Measurements from ENCODE around the gene PARD6A.

PARD6A gene

GRCh38 chr16:67660564-67661028 lies at the start of gene PARD6A:
Gene PARD6A (plus strand): TSS chr16:67660960. CDS start chr16:67661039, 79 bp downstream.
- in situ Hi-C loops (cut with HindIII; ENCODE audit: low sequenced_read_pairs): no loop called here

DNA sequence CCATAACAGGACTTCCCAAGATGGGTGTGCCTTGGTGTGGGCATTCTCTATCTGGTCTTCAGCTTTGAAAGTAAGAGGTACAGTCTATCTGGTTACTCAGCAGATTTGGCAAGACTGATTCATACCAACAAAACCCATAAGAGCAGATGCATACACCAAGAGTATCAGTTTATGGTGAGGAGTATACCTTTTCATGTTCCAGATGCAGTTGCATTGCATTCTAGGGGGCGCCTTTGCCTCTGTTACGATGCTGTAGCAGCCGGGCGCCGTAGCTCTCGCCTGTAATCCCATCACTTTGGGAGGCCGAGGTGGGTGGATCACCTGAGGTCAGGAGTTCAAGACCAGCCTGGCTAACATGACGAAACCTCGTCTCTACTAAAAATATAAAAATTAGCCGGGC lies 47.0 kb upstream of the PARD6A start:
- in situ Hi-C loops (cut with HindIII; ENCODE audit: low sequenced_read_pairs): no loop called here

DNA sequence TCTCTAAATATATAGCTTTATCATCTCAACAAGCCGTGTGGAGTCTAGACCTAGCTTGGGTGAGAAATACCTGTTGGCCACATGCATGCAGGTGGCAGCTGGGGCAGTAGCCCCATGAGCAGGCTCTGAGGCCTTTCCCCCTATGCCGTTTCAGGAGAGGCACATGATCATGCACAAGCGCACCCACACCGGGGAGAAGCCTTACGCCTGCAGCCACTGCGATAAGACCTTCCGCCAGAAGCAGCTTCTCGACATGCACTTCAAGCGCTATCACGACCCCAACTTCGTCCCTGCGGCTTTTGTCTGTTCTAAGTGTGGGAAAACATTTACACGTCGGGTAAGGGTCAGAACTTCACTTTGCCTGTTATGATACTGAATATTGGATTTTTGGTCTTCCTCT lies 32.5 kb upstream of the PARD6A start:
- in situ Hi-C loops (cut with HindIII; ENCODE audit: low sequenced_read_pairs): no loop called here

DNA sequence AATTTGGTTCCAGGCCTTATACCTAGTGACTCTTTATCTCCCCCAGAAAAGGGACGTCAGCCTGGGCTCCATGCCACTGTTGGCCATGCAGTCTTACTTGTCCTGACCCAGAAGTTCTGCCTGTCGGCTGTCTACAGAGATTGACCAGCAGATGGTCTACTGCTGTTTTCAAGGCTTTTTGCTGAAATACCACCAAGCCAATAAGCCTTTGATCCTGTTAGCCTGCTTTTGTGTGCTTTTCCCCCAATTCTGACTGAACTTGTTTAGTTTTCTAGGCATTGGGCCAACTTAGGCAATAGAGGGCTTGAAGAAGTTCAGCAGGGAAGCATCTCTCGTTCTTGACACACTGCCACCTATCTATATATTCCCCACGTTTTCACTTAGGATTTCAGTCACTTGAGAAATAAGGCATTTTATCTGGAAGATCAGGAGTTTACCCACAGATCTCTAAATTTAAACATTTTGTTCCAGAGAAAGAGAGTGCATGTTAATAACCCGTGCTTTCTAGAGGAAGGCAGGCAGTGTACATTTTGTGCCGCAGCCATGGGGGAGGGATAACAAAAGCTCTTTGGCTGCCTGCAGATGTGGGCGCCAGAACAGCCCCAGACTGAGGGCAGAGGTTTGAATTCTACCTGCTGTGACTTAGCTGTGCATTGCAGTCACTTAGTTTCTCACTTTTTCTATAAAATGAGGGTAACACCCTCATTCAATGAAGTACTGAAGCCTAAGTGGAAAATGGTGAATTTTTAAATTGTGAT lies 28.2 kb upstream of the PARD6A start:
- in situ Hi-C loops (cut with HindIII; ENCODE audit: low sequenced_read_pairs): no loop called here

DNA sequence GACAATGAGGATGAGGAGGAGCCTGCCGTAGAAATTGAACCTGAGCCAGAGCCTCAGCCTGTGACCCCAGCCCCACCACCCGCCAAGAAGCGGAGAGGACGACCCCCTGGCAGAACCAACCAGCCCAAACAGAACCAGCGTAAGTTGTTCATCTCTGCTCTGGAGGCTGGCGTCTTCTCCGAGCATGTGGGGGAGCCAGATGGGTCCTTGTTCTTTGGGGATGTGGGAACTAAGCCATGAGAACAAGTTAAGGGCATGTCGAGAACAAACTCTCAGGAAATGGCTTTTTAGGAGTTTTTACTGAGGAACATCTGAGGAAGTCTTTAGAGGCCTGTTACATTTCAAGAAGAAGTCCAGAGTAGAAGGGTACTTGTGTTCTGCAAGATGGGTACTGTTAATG lies 24.0 kb upstream of the PARD6A start:
- in situ Hi-C loops (cut with HindIII; ENCODE audit: low sequenced_read_pairs): no loop called here

- in situ Hi-C loops (cut with HindIII; ENCODE audit: low sequenced_read_pairs): no loop called here
These were observed 23.1 kb upstream of the PARD6A start for GRCh38 chr16:67637625-67638024.

- in situ Hi-C loops (cut with HindIII; ENCODE audit: low sequenced_read_pairs): no loop called here
These were observed 18.7 kb upstream of the PARD6A start for GRCh38 chr16:67641779-67642708.

DNA sequence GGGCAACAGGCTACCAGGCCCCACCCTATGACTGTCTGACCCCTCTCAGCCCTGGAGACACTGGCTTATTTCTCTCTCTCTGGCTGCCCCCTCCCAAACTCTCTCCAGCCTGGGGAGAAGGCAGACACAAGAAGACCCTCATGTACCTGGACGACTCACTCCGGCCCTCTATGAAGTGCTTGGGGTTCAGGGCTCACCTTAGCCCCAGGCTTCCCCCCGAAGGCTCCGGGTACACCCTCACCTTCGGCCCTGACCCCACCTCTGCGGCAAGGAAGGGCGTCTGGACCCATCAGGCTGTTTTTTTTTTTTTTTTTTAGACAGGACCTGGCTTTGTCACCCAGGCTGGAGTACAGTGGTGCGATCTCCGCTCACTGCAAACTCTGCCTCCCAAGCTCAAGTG lies 16.7 kb upstream of the PARD6A start:
- in situ Hi-C loops (cut with HindIII; ENCODE audit: low sequenced_read_pairs): no loop called here

DNA sequence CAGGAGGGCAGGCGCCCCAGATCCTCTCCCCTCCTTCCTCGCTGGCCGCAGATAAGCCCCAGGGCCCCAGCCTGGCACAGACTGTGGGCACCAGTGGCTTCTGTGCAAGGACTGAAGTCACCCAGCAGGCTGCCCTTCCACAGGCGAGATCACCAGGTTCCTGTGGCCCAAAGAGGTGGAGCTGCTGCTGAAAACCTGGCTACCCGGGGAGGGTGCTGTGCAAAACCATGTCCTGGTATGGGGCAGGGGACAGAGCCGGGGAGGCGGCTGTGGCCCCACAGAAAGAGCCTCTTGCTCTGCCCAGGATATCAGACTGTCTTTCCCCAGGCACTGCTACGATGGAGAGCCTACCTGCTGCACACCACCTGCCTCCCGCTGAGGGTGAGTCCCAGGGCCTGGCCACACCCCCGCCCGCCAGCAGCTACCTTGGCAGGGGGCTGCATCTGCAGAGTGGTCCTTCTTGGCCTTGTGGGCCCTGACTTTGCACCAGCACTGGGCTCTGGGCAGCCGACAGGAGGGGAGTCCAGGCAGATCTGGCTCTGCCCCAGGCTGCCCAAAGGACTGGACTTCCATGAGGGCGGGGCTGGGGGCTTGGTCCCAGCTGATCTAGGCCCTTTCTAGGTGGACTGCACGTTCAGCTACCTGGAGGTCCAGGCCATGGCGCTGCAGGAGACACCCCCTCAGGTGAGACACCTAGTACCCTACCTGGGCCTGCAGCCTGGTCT lies 15.2 kb upstream of the PARD6A start:
- in situ Hi-C loops (cut with HindIII; ENCODE audit: low sequenced_read_pairs): no loop called here

DNA sequence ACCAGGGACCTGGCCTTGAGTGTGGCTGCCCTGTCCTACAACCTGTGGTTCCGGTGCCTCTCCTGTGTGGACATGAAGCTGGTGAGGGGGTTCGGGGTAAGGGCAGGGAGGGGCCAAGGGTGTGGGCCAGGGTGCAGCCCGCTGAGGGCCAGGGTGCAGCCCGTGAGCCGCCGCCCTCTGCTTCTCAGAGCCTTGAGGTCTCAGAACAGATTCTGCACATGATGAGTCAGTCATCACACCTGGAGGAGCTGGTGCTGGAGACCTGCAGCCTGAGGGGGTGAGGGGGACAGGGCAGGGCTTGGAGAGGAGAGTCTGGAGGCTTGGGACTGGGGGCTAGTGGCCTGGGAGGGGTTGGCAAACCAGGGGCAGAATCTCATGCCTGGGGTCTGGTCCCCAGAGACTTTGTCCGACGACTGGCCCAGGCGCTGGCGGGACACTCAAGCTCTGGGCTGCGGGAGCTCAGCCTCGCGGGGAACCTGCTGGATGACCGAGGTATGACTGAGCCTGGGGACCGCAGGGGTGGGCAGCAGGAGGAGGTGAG lies 13.6 kb upstream of the PARD6A start:
- in situ Hi-C loops (cut with HindIII; ENCODE audit: low sequenced_read_pairs): no loop called here

GRCh38 chr16:67647681-67648080 lies 13.1 kb upstream of the PARD6A start:
- in situ Hi-C loops (cut with HindIII; ENCODE audit: low sequenced_read_pairs): no loop called here

GRCh38 chr16:67648088-67648763 lies 12.5 kb upstream of the PARD6A start:
- in situ Hi-C loops (cut with HindIII; ENCODE audit: low sequenced_read_pairs): no loop called here

GRCh38 chr16:67648764-67649407 lies 11.9 kb upstream of the PARD6A start:
- in situ Hi-C loops (cut with HindIII; ENCODE audit: low sequenced_read_pairs): no loop called here

DNA sequence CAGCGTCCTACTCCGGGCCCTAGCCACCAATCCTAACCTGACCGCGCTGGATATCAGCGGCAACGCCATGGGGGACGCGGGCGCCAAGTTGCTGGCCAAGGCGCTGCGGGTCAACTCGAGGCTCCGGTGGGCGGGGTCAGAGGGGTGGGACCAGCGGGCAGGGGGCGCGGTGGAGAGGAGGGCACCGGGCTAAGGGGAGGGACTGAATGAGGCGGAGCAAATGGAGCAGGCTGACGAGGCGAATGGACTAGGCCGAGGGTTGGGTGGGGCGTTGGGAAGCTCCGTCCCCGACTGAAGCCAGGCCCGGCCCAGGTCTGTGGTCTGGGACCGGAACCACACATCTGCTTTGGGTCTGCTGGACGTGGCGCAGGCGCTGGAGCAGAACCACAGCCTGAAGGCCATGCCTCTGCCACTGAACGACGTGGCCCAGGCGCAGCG lies 11.2 kb upstream of the PARD6A start:
- in situ Hi-C loops (cut with HindIII; ENCODE audit: low sequenced_read_pairs): no loop called here

DNA sequence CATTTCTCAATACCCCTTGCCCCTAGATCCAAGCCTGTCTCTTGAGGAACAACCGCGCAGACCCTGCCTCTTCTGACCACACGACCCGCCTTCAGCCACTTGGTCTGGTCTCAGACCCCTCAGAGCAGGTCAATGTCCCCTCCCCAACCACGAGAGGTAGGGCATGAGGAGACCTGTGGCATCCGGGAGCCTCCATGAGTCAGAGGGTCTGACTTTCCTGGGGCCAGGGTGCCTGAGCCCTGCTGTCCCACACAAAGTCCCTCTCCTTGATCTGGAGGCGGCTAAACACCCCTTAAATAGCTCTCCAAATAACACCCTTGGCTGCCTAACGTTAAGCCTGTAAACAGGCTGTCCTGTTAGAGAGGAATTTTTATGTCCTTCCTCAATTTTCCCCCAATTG lies 10.7 kb upstream of the PARD6A start:
- in situ Hi-C loops (cut with HindIII; ENCODE audit: low sequenced_read_pairs): no loop called here

DNA sequence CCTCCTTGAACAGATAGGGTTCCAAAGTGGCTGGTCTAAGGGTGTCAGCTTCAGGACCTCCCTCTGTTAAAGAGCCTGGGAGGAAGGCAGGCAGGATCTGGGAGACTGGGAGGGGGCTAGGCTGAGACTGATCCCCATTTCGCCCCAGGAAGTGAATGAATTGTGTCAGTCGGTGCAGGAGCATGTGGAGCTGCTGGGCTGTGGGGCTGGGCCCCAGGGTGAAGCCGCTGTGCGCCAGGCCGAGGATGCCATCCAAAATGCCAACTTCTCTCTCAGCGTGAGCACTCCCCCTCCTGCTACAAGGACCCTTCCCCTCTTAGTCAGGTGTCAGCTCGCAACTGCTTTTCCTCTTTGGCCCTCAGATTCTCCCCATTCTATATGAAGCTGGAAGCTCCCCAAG lies 9.7 kb upstream of the PARD6A start:
- in situ Hi-C loops (cut with HindIII; ENCODE audit: low sequenced_read_pairs): no loop called here

DNA sequence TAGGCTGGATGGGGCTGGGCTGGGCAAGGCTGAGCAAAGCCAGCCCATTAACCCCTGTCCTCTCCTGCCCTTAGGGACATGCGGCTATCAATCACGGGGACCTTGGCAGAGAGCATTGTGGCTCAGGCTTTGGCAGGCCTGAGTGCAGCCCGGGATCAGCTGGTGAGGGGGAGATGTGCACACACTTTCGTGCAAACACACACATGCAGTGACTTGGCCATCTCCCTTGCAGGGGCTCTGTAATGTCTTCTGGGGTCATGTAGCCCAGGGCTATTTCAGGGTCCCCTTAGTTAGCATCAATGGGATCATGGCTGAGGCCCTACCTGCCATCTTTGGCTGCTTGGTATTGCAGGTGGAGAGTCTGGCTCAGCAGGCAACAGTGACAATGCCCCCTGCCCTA lies 8.9 kb upstream of the PARD6A start:
- in situ Hi-C loops (cut with HindIII; ENCODE audit: low sequenced_read_pairs): no loop called here

DNA sequence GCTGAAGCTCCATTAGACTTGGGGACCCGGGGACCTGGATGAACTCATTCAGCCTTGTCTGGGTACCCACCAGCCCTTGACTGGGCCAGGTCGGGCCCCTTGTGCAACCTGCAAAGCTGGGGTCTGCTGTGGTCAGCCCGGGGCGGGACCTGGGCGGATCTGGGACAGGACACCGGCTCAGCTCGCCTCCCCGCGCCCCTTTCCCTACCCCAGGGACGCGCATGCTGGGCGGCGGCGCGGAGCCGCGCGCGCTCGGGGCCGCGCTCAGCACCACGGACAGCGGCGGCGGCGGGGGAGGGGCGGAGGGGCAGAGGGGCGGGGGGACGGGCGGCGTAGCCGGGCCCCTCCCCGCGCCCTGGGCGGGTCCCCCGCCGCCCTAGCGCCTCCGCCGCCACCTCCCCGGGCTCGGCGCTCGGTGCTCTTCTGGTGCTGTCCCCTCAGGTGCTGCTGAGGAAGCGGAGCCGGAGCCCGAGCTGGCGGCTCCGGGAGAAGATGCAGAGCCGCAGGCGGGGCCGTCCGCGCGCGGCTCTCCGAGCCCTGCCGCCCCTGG lies 8.1 kb upstream of the PARD6A start:
- in situ Hi-C loops (cut with HindIII; ENCODE audit: low sequenced_read_pairs): no loop called here

DNA sequence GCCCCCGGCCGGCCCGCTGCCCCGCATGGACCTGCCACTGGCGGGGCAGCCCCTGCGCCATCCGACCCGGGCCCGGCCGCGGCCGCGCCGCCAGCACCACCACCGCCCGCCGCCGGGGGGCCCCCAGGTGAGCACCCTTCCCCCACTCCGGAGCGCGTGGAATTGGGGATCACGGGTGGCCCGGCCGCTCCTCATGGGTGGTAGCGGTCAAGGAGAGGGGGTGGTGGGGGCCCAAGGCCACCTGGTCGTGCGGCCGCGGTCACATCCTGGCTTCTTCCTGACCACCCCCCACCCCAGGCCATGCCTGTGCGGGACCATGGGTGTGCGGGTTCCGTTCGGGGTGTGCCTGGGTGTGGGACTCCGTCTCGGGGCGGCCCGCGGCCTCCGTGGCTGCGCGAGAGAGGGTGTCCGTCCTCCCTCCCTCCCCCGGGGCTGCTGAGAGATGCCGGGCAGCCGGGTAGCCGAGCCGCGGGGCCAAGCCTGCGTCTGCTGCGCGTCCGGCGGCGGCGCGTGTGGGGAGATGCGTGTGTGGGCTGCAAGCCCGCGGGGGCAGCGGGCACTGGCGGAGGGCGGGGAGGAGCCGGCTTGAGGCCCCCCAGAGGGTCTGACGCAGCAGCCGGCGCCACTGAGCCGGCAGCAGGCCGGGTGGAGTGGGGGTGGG lies 7.5 kb upstream of the PARD6A start:
- in situ Hi-C loops (cut with HindIII; ENCODE audit: low sequenced_read_pairs): no loop called here
